Measurements from ENCODE around the gene DTX2. TPM values are rescaled to one million over a fixed set of nuclear protein-coding genes. Genes with fewer than 3 reads are reported as not detected.
"Not testable (repeated sequence)": the region's sequence is repeated elsewhere in the genome, so short reads cannot be mapped to it uniquely, and the experiment has no call there.

The DTX2 gene
- total and polyA plus RNA-seq, 4 donors, result 4.5 to 9.5 (median 6.0) TPM

DNA sequence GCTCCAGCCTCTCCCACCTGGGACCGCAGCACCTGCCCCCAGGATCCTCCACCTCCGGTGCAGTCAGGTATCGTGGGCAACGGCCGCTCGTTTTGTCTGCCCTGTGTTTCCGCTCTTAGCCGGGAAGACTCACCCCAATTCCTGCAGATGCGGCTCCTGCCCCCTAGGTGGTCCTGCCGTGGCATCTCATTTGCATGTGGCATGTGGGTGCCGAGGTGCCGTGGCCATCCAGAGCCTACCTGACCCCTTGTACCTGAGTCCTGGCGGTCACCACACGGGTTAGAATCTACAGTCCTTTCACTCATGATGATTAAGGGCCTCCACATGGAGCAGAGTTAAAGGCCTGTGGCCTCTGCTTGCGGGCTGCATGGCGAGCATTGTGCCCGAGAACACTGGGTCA is 21.6 kb downstream of the DTX2 start:
- not testable (repeated sequence) for H3K9me3 ChIP-seq (ENCODE audit: control insufficient read depth in 4 of 4, low read length in 3 of 4); H3K4me3 ChIP-seq (ENCODE audit: low read depth in 1 of 3, low read length in 3 of 3); H3K36me3 ChIP-seq (ENCODE audit: control insufficient read depth in 4 of 4, insufficient read depth in 3 of 4, low read depth in 1 of 4, low read length in 3 of 4); H3K4me1 ChIP-seq (ENCODE audit: control insufficient read depth in 4 of 4, insufficient read depth in 4 of 4, low read length in 3 of 4); DNase-seq (ENCODE audit: low spot score); H3K27me3 ChIP-seq (ENCODE audit: control insufficient read depth in 4 of 4, insufficient read depth in 4 of 4, low read length in 3 of 4); H3K27ac ChIP-seq (ENCODE audit: low read depth in 1 of 2, low read length in 2 of 2); H3K9ac ChIP-seq (ENCODE audit: low read depth in 1 of 2, low read length in 2 of 2)
- 95% methylated on average over 17 of the region's 17 CpGs for WGBS

DNA sequence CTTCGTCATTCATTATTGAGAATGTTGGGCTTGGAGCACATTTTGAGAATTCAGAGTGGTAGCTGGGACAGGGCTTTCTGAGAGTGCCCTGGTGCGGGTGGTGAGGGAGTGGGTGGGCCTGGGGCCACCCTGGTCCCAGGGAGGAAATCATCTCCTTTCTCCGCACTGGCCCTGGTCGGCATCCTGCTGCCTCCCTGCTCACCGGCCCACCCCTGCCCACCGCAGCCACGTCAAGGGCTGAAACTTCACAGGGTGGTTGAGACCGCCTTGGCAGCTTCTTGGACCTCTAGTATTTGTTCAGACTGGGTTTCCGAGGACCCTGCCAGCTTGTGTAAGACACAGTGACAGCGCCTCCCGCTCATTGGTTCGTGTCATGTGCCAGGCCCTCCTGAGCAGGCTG is 22.9 kb downstream of the DTX2 start:
- DNase-seq (ENCODE audit: low spot score); H3K9me3 ChIP-seq (ENCODE audit: control insufficient read depth in 4 of 4, low read length in 3 of 4); H3K4me3 ChIP-seq (ENCODE audit: low read depth in 1 of 3, low read length in 3 of 3); H3K9ac ChIP-seq (ENCODE audit: low read depth in 1 of 2, low read length in 2 of 2); H3K36me3 ChIP-seq (ENCODE audit: control insufficient read depth in 4 of 4, insufficient read depth in 3 of 4, low read depth in 1 of 4, low read length in 3 of 4); H3K27me3 ChIP-seq (ENCODE audit: control insufficient read depth in 4 of 4, insufficient read depth in 4 of 4, low read length in 3 of 4); H3K4me1 ChIP-seq (ENCODE audit: control insufficient read depth in 4 of 4, insufficient read depth in 4 of 4, low read length in 3 of 4); H3K27ac ChIP-seq (ENCODE audit: low read depth in 1 of 2, low read length in 2 of 2): not testable (repeated sequence)
- WGBS, result 85% methylated on average over 7 of the region's 12 CpGs

GRCh38 chr7:76485822-76486610 is 24.5 kb downstream of the DTX2 start:
- WGBS, result 59% methylated on average over 5 of the region's 20 CpGs
- not testable (repeated sequence) for H3K27ac ChIP-seq (ENCODE audit: low read depth in 1 of 2, low read length in 2 of 2); DNase-seq (ENCODE audit: low spot score); H3K36me3 ChIP-seq (ENCODE audit: control insufficient read depth in 4 of 4, insufficient read depth in 3 of 4, low read depth in 1 of 4, low read length in 3 of 4); H3K4me3 ChIP-seq (ENCODE audit: low read depth in 1 of 3, low read length in 3 of 3); H3K9ac ChIP-seq (ENCODE audit: low read depth in 1 of 2, low read length in 2 of 2); H3K4me1 ChIP-seq (ENCODE audit: control insufficient read depth in 4 of 4, insufficient read depth in 4 of 4, low read length in 3 of 4); H3K9me3 ChIP-seq (ENCODE audit: control insufficient read depth in 4 of 4, low read length in 3 of 4); H3K27me3 ChIP-seq (ENCODE audit: control insufficient read depth in 4 of 4, insufficient read depth in 4 of 4, low read length in 3 of 4)

- WGBS, result 81% methylated on average over 2 of the region's 5 CpGs
- H3K4me3 ChIP-seq (ENCODE audit: low read depth in 1 of 3, low read length in 3 of 3); H3K4me1 ChIP-seq (ENCODE audit: control insufficient read depth in 4 of 4, insufficient read depth in 4 of 4, low read length in 3 of 4); H3K9me3 ChIP-seq (ENCODE audit: control insufficient read depth in 4 of 4, low read length in 3 of 4); H3K27ac ChIP-seq (ENCODE audit: low read depth in 1 of 2, low read length in 2 of 2); H3K27me3 ChIP-seq (ENCODE audit: control insufficient read depth in 4 of 4, insufficient read depth in 4 of 4, low read length in 3 of 4); H3K9ac ChIP-seq (ENCODE audit: low read depth in 1 of 2, low read length in 2 of 2); DNase-seq (ENCODE audit: low spot score); H3K36me3 ChIP-seq (ENCODE audit: control insufficient read depth in 4 of 4, insufficient read depth in 3 of 4, low read depth in 1 of 4, low read length in 3 of 4): not testable (repeated sequence)
Measured at GRCh38 chr7:76486618-76487017, 25.1 kb downstream of the DTX2 start.

- H3K9me3 ChIP-seq (ENCODE audit: control insufficient read depth in 4 of 4, low read length in 3 of 4); H3K4me3 ChIP-seq (ENCODE audit: low read depth in 1 of 3, low read length in 3 of 3); H3K36me3 ChIP-seq (ENCODE audit: control insufficient read depth in 4 of 4, insufficient read depth in 3 of 4, low read depth in 1 of 4, low read length in 3 of 4); H3K4me1 ChIP-seq (ENCODE audit: control insufficient read depth in 4 of 4, insufficient read depth in 4 of 4, low read length in 3 of 4); H3K27ac ChIP-seq (ENCODE audit: low read depth in 1 of 2, low read length in 2 of 2); DNase-seq (ENCODE audit: low spot score); H3K9ac ChIP-seq (ENCODE audit: low read depth in 1 of 2, low read length in 2 of 2); H3K27me3 ChIP-seq (ENCODE audit: control insufficient read depth in 4 of 4, insufficient read depth in 4 of 4, low read length in 3 of 4): not testable (repeated sequence)
- WGBS, result 87% methylated on average over 6 of the region's 13 CpGs
Measured at GRCh38 chr7:76487969-76488368, 26.5 kb downstream of the DTX2 start.

DNA sequence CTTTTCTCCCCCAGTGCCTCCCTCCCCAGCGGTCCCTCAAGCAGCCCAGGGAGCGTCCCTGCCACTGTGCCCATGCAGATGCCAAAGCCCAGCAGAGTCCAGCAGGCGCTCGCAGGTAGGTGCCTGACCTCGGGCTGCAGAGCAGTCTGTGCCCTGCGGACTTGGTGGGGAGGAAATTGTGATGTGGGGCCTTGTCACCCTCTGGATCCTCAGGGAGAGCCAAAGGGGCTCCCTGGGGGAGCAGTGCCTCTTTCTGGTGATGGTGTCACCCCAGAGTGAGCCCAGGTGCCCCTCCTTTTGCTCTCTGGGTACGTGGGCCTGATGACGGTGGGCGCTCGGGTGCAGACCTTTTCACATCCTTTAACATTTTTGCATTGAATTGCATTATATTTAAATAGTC is 30.6 kb downstream of the DTX2 start:
- not testable (repeated sequence) for H3K4me1 ChIP-seq (ENCODE audit: control insufficient read depth in 4 of 4, insufficient read depth in 4 of 4, low read length in 3 of 4); H3K4me3 ChIP-seq (ENCODE audit: low read depth in 1 of 3, low read length in 3 of 3); H3K27ac ChIP-seq (ENCODE audit: low read depth in 1 of 2, low read length in 2 of 2); H3K36me3 ChIP-seq (ENCODE audit: control insufficient read depth in 4 of 4, insufficient read depth in 3 of 4, low read depth in 1 of 4, low read length in 3 of 4); H3K9ac ChIP-seq (ENCODE audit: low read depth in 1 of 2, low read length in 2 of 2); DNase-seq (ENCODE audit: low spot score); H3K27me3 ChIP-seq (ENCODE audit: control insufficient read depth in 4 of 4, insufficient read depth in 4 of 4, low read length in 3 of 4); H3K9me3 ChIP-seq (ENCODE audit: control insufficient read depth in 4 of 4, low read length in 3 of 4)
- WGBS, result 99% methylated on average over 4 of the region's 10 CpGs

DNA sequence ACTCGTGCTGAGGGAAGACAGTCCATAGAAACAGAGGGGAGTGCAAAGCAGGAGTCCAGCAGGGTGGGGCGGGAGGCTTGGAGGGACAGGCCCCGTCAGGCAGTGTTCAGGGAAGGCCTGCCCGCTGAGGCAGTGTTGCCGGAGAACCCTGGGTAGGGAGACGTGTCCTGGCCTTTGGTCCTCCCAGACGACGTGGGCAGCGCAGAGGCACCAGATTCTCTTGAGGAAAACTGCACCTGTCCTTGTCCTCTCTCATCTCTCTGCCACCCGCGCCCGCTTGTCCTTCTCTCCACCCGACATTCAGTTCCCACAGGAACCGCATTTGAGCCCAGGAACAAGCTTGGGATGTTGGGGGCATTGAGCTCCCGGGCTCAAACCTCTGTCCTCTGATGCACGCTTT is 34.2 kb downstream of the DTX2 start:
- H3K27ac ChIP-seq (ENCODE audit: low read depth in 1 of 2, low read length in 2 of 2); H3K4me3 ChIP-seq (ENCODE audit: low read depth in 1 of 3, low read length in 3 of 3); DNase-seq (ENCODE audit: low spot score); H3K9me3 ChIP-seq (ENCODE audit: control insufficient read depth in 4 of 4, low read length in 3 of 4); H3K36me3 ChIP-seq (ENCODE audit: control insufficient read depth in 4 of 4, insufficient read depth in 3 of 4, low read depth in 1 of 4, low read length in 3 of 4); H3K4me1 ChIP-seq (ENCODE audit: control insufficient read depth in 4 of 4, insufficient read depth in 4 of 4, low read length in 3 of 4); H3K27me3 ChIP-seq (ENCODE audit: control insufficient read depth in 4 of 4, insufficient read depth in 4 of 4, low read length in 3 of 4); H3K9ac ChIP-seq (ENCODE audit: low read depth in 1 of 2, low read length in 2 of 2): not testable (repeated sequence)
- 91% methylated on average over 16 of the region's 16 CpGs for WGBS

DNA sequence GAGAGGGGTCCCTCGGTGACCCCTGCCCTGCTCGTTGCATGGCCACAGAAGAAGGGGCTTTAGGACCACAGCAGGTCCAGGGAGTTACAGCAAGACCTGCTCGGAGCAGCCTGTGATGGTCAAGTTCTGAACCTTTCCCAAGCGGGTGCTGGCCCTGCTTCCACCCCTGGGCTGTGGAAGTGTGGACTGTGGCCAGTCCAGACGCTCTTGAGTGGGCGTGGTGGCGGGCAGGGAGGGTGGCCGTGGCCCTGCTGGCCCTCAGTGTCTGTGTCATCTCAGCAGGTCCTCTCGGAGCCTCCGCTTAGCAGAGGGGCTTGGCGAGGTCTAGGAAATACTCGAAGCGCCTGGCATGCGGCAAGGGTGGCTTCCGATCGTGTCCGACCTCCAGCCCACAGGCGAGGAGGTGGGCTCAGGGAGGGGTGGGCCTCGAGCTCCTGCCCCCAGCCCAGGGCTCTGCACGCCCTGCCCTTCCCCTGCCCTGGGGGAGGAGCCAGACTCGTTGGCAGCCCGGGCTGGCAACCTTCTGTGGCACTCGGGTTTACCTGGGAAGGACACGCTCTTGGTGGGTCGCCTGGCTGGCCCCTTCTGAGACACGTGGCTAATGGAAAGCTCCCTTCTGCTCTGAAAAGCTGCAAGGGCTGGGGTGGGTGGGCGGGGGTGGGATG is 36.5 kb downstream of the DTX2 start:
- not testable (repeated sequence) for H3K9me3 ChIP-seq (ENCODE audit: control insufficient read depth in 4 of 4, low read length in 3 of 4); H3K4me1 ChIP-seq (ENCODE audit: control insufficient read depth in 4 of 4, insufficient read depth in 4 of 4, low read length in 3 of 4); DNase-seq (ENCODE audit: low spot score); H3K36me3 ChIP-seq (ENCODE audit: control insufficient read depth in 4 of 4, insufficient read depth in 3 of 4, low read depth in 1 of 4, low read length in 3 of 4); H3K4me3 ChIP-seq (ENCODE audit: low read depth in 1 of 3, low read length in 3 of 3); H3K9ac ChIP-seq (ENCODE audit: low read depth in 1 of 2, low read length in 2 of 2); H3K27ac ChIP-seq (ENCODE audit: low read depth in 1 of 2, low read length in 2 of 2); H3K27me3 ChIP-seq (ENCODE audit: control insufficient read depth in 4 of 4, insufficient read depth in 4 of 4, low read length in 3 of 4)
- 84% methylated on average over 13 of the region's 27 CpGs for WGBS

Data from liver (tissue), 9 donors.